GM23338 (cell line): ENCODE results near the gene FUT8.

Experiments used
- CREB1 ChIP-seq: fragments of 250-450 bp; sonication (Bioruptor Pico); IDR thresholded peaks from 2 replicates; pipeline ENCODE4 v1.5.0; 2020; ENCODE audit warnings: low read depth, mild to moderate bottlenecking, moderate library complexity
- EZH2 ChIP-seq: fragments of 200-600 bp; sonication (generic); IDR thresholded peaks from one replicate; pipeline ENCODE4 v1.8.0; 2017; ENCODE audit warnings: antibody characterized with exemption, mild to moderate bottlenecking, low read depth; ENCODE audit not compliant: unreplicated experiment
- EZH2phosphoT487 ChIP-seq: fragments of 200-600 bp; sonication (generic); IDR thresholded peaks from one replicate; pipeline ENCODE4 v1.8.1; 2018; ENCODE audit warnings: antibody characterized with exemption; ENCODE audit not compliant: unreplicated experiment
- JUNB ChIP-seq: IDR thresholded peaks from one replicate; pipeline ENCODE4 v1.6.1; 2016; ENCODE audit warnings: antibody characterized with exemption; ENCODE audit not compliant: unreplicated experiment
- NANOG ChIP-seq: IDR thresholded peaks from 2 replicates; pipeline ENCODE4 v1.6.1; 2016; ENCODE audit warnings: antibody characterized with exemption, borderline replicate concordance
- POLR2AphosphoS5 ChIP-seq: IDR thresholded peaks from 2 replicates; pipeline ENCODE4 v1.6.1; 2016; ENCODE audit warnings: antibody characterized with exemption, low read depth
- STAT1 ChIP-seq: IDR thresholded peaks from one replicate; pipeline ENCODE4 v1.6.1; 2016; ENCODE audit warnings: antibody characterized with exemption; ENCODE audit not compliant: unreplicated experiment
- ZNF114 ChIP-seq: fragments of 250-450 bp; sonication (Bioruptor Pico); IDR thresholded peaks from 2 replicates; pipeline ENCODE4 v1.5.0; 2020; ENCODE audit warnings: mild to moderate bottlenecking, moderate library complexity
- ZNF331 ChIP-seq: fragments of 250-450 bp; sonication (Bioruptor Pico); IDR thresholded peaks from 2 replicates; pipeline ENCODE4 v1.5.0; 2020; ENCODE audit warnings: low read depth, mild to moderate bottlenecking, moderate library complexity
- TF ChIP-seq, protein P1 (sequence below), 2 experiments: fragments of 200-600 bp in 1 of 2; sonication (generic) in 1 of 2; conservative IDR thresholded peaks; 2 replicates each; pipeline versions ENCODE4 v1.5.1 to v1.6.1; 2016 to 2017; ENCODE audit warnings: antibody characterized with exemption in 2 of 2, low read depth in 2 of 2, mild to moderate bottlenecking in 2 of 2, moderate library complexity in 1 of 2
- TF ChIP-seq, protein P2 (sequence below): fragments of 250-450 bp; sonication (Bioruptor Pico); IDR thresholded peaks from 2 replicates; pipeline ENCODE4 v1.5.0; 2020; ENCODE audit warnings: mild to moderate bottlenecking, moderate library complexity
- TF ChIP-seq, protein P3 (sequence below): IDR thresholded peaks from one replicate; pipeline ENCODE4 v1.6.1; 2018; ENCODE audit warnings: antibody characterized with exemption; ENCODE audit not compliant: unreplicated experiment
- TF ChIP-seq, protein P4 (sequence below): IDR thresholded peaks from 2 replicates; pipeline ENCODE4 v1.6.1; 2016; ENCODE audit warnings: antibody characterized with exemption

DNA sequence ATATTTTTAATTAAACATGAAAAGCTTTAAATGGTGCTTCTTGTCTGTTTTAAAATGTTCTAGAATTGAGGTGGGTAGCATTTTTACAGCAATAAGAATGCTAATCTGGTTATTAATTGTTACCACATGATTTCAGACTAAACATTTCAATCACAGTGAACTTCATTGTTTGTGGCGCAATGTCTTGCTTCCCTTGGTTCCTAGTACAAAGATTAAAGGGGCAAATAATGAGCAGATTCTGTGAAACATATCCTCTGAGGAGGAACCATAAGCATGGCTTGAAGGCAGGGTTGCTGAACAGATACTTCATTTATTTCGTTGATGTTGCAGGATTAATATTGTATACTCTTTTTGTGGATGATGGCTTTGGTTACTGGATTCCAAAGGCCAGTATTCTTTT lies 162.1 kb downstream of the FUT8 start:
- TF ChIP-seq, protein P1, sequence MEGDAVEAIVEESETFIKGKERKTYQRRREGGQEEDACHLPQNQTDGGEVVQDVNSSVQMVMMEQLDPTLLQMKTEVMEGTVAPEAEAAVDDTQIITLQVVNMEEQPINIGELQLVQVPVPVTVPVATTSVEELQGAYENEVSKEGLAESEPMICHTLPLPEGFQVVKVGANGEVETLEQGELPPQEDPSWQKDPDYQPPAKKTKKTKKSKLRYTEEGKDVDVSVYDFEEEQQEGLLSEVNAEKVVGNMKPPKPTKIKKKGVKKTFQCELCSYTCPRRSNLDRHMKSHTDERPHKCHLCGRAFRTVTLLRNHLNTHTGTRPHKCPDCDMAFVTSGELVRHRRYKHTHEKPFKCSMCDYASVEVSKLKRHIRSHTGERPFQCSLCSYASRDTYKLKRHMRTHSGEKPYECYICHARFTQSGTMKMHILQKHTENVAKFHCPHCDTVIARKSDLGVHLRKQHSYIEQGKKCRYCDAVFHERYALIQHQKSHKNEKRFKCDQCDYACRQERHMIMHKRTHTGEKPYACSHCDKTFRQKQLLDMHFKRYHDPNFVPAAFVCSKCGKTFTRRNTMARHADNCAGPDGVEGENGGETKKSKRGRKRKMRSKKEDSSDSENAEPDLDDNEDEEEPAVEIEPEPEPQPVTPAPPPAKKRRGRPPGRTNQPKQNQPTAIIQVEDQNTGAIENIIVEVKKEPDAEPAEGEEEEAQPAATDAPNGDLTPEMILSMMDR (conservative IDR thresholded peaks at IDR 0.05; ENCODE audit: low read depth in 2 of 2): no peak
- TF ChIP-seq EZH2phosphoT487: no peak
- no peak for TF ChIP-seq POLR2AphosphoS5
- no peak for TF ChIP-seq EZH2
- TF ChIP-seq, protein P2, sequence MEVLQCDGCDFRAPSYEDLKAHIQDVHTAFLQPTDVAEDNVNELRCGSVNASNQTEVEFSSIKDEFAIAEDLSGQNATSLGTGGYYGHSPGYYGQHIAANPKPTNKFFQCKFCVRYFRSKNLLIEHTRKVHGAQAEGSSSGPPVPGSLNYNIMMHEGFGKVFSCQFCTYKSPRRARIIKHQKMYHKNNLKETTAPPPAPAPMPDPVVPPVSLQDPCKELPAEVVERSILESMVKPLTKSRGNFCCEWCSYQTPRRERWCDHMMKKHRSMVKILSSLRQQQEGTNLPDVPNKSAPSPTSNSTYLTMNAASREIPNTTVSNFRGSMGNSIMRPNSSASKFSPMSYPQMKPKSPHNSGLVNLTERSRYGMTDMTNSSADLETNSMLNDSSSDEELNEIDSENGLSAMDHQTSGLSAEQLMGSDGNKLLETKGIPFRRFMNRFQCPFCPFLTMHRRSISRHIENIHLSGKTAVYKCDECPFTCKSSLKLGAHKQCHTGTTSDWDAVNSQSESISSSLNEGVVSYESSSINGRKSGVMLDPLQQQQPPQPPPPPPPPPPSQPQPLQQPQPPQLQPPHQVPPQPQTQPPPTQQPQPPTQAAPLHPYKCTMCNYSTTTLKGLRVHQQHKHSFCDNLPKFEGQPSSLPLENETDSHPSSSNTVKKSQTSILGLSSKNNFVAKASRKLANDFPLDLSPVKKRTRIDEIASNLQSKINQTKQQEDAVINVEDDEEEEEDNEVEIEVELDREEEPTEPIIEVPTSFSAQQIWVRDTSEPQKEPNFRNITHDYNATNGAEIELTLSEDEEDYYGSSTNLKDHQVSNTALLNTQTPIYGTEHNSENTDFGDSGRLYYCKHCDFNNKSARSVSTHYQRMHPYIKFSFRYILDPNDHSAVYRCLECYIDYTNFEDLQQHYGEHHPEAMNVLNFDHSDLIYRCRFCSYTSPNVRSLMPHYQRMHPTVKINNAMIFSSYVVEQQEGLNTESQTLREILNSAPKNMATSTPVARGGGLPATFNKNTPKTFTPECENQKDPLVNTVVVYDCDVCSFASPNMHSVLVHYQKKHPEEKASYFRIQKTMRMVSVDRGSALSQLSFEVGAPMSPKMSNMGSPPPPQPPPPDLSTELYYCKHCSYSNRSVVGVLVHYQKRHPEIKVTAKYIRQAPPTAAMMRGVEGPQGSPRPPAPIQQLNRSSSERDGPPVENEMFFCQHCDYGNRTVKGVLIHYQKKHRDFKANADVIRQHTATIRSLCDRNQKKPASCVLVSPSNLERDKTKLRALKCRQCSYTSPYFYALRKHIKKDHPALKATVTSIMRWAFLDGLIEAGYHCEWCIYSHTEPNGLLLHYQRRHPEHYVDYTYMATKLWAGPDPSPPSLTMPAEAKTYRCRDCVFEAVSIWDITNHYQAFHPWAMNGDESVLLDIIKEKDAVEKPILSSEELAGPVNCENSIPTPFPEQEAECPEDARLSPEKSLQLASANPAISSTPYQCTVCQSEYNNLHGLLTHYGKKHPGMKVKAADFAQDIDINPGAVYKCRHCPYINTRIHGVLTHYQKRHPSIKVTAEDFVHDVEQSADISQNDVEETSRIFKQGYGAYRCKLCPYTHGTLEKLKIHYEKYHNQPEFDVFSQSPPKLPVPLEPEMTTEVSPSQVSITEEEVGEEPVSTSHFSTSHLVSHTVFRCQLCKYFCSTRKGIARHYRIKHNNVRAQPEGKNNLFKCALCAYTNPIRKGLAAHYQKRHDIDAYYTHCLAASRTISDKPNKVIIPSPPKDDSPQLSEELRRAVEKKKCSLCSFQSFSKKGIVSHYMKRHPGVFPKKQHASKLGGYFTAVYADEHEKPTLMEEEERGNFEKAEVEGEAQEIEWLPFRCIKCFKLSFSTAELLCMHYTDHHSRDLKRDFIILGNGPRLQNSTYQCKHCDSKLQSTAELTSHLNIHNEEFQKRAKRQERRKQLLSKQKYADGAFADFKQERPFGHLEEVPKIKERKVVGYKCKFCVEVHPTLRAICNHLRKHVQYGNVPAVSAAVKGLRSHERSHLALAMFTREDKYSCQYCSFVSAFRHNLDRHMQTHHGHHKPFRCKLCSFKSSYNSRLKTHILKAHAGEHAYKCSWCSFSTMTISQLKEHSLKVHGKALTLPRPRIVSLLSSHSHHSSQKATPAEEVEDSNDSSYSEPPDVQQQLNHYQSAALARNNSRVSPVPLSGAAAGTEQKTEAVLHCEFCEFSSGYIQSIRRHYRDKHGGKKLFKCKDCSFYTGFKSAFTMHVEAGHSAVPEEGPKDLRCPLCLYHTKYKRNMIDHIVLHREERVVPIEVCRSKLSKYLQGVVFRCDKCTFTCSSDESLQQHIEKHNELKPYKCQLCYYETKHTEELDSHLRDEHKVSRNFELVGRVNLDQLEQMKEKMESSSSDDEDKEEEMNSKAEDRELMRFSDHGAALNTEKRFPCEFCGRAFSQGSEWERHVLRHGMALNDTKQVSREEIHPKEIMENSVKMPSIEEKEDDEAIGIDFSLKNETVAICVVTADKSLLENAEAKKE: no peak
- TF ChIP-seq JUNB: no peak
- no peak for TF ChIP-seq CREB1 (CRISPR knock-in tag)
- TF ChIP-seq, protein P3, sequence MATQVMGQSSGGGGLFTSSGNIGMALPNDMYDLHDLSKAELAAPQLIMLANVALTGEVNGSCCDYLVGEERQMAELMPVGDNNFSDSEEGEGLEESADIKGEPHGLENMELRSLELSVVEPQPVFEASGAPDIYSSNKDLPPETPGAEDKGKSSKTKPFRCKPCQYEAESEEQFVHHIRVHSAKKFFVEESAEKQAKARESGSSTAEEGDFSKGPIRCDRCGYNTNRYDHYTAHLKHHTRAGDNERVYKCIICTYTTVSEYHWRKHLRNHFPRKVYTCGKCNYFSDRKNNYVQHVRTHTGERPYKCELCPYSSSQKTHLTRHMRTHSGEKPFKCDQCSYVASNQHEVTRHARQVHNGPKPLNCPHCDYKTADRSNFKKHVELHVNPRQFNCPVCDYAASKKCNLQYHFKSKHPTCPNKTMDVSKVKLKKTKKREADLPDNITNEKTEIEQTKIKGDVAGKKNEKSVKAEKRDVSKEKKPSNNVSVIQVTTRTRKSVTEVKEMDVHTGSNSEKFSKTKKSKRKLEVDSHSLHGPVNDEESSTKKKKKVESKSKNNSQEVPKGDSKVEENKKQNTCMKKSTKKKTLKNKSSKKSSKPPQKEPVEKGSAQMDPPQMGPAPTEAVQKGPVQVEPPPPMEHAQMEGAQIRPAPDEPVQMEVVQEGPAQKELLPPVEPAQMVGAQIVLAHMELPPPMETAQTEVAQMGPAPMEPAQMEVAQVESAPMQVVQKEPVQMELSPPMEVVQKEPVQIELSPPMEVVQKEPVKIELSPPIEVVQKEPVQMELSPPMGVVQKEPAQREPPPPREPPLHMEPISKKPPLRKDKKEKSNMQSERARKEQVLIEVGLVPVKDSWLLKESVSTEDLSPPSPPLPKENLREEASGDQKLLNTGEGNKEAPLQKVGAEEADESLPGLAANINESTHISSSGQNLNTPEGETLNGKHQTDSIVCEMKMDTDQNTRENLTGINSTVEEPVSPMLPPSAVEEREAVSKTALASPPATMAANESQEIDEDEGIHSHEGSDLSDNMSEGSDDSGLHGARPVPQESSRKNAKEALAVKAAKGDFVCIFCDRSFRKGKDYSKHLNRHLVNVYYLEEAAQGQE: no peak
- no peak for TF ChIP-seq STAT1
- TF ChIP-seq, protein P4, sequence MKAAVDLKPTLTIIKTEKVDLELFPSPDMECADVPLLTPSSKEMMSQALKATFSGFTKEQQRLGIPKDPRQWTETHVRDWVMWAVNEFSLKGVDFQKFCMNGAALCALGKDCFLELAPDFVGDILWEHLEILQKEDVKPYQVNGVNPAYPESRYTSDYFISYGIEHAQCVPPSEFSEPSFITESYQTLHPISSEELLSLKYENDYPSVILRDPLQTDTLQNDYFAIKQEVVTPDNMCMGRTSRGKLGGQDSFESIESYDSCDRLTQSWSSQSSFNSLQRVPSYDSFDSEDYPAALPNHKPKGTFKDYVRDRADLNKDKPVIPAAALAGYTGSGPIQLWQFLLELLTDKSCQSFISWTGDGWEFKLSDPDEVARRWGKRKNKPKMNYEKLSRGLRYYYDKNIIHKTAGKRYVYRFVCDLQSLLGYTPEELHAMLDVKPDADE: no peak
- TF ChIP-seq ZNF331 (CRISPR knock-in tag): no peak
- no peak for TF ChIP-seq ZNF114 (CRISPR knock-in tag)
- no peak for TF ChIP-seq NANOG
